Sigmoid colon (tissue), 7 donors: ENCODE results near the gene CASKIN1. TPM values are rescaled to one million over a fixed set of nuclear protein-coding genes. Genes with fewer than 3 reads are reported as not detected.

Experiments
- DNase-seq: peaks from one replicate; pipeline ENCODE4 v3.0.0-alpha.2; 2019
- H3K27ac ChIP-seq, 4 donors: fragments of 200-600 bp; sonication (generic); one replicate each; pipeline ENCODE4 v1.5.1; 2016 to 2019; ENCODE audit warnings: mild to moderate bottlenecking in 1 of 4
- H3K27me3 ChIP-seq, 3 donors: fragments of 200-600 bp; sonication (generic); one replicate each; pipeline ENCODE4 v1.5.1; 2019; ENCODE audit warnings: mild to moderate bottlenecking in 1 of 3
- H3K36me3 ChIP-seq, 4 donors: fragments of 200-600 bp; sonication (generic); one replicate each; pipeline ENCODE4 v1.5.1; 2016 to 2019
- H3K4me1 ChIP-seq, 4 donors: fragments of 200-600 bp; sonication (generic); one replicate each; pipeline ENCODE4 v1.5.1; 2017 to 2019
- H3K4me3 ChIP-seq, 4 donors: fragments of 200-600 bp; sonication (generic); one replicate each; pipeline ENCODE4 v1.5.1; 2017 to 2019; ENCODE audit warnings: mild to moderate bottlenecking in 2 of 4, moderate library complexity in 1 of 4
- H3K9me3 ChIP-seq, 4 donors: fragments of 200-600 bp in 3 of 4; sonication (generic) in 3 of 4; one replicate each; pipeline versions ENCODE4 v1.5.1 to v1.6.1; 2013 to 2019
- EP300 ChIP-seq, 4 donors: sonication (generic); formaldehyde crosslinking; IDR thresholded peaks; one replicate each; pipeline ENCODE4 v1.6.1; 2017; ENCODE audit warnings: antibody characterized with exemption in 4 of 4
- POLR2A ChIP-seq, 2 donors: fragments of 450-650 bp; IDR thresholded peaks; one replicate each; pipeline ENCODE4 v1.6.1; 2016; ENCODE audit warnings: antibody characterized with exemption in 2 of 2, mild to moderate bottlenecking in 2 of 2, moderate library complexity in 2 of 2
- POLR2AphosphoS5 ChIP-seq, 4 donors: sonication (generic); formaldehyde crosslinking; IDR thresholded peaks; one replicate each; pipeline ENCODE4 v1.6.1; 2017; ENCODE audit warnings: antibody characterized with exemption in 4 of 4
- WGBS, 2 donors: extraction: QIAGEN DNeasy Blood & Tissue Kit; methylation state at CpG; one replicate each; pipeline ENCODE4 v1.1.7; 2013; 5-methylcytosine and 5-hydroxymethylcytosine counted together
- intact Hi-C: fragments of 100-400 bp; cut with DNase I; formaldehyde crosslinking; loops from one replicate; pipeline ENCODE4 v1.15.1; 2023
- polyA plus RNA-seq, 3 donors: library from polyadenylated mRNA; stranded (reverse); fragments of 200-250 nt; gene quantifications; one replicate each; pipeline ENCODE4 v1.2.3, GENCODE V29; 2013
- total RNA-seq, 4 donors: library from RNA; depleted of rRNA; stranded (reverse); fragments of >200 nt; gene quantifications; one replicate each; pipeline ENCODE4 v1.1.0, GENCODE V29; 2016
- TF ChIP-seq, protein P1 (sequence below), 4 experiments: fragments of 450-650 bp in 3 of 4; fragments of 200-600 bp in 1 of 4; IDR thresholded peaks; one replicate each; pipeline ENCODE4 v1.5.1; 2016 to 2019; ENCODE audit warnings: antibody characterized with exemption in 4 of 4, mild to moderate bottlenecking in 3 of 4, moderate library complexity in 2 of 4
- donor health status: healthy with polysubstance abuse.
- donor health status: Bipolar disorder and iron deficiency.
- donor health status: healthy.

Gene CASKIN1
- total and polyA plus RNA-seq, 7 donors = under 0.01 to 0.55 (median 0.31) TPM; not detected in 1

DNA sequence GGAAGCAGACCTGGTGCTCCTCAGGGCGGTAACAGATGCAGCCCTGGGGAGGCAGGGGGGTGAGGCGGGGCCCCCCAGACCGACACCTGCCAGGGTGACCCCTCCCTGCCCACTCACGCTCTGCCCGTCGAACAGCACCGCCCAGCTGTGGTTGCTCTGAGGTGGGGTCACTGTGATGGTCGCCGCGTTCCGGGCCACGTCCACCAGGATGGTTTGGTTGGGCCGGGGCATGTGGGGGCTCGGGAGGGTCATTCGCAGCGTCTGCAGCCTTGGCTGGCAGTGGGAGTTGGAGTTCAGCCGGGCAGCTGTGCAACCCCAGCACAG, 13.6 kb upstream of the CASKIN1 start:
- no peak for TF ChIP-seq EP300 (IDR thresholded peaks at IDR 0.05)
- TF ChIP-seq, protein P1, sequence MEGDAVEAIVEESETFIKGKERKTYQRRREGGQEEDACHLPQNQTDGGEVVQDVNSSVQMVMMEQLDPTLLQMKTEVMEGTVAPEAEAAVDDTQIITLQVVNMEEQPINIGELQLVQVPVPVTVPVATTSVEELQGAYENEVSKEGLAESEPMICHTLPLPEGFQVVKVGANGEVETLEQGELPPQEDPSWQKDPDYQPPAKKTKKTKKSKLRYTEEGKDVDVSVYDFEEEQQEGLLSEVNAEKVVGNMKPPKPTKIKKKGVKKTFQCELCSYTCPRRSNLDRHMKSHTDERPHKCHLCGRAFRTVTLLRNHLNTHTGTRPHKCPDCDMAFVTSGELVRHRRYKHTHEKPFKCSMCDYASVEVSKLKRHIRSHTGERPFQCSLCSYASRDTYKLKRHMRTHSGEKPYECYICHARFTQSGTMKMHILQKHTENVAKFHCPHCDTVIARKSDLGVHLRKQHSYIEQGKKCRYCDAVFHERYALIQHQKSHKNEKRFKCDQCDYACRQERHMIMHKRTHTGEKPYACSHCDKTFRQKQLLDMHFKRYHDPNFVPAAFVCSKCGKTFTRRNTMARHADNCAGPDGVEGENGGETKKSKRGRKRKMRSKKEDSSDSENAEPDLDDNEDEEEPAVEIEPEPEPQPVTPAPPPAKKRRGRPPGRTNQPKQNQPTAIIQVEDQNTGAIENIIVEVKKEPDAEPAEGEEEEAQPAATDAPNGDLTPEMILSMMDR (IDR thresholded peaks at IDR 0.05) = no peak
- TF ChIP-seq POLR2AphosphoS5 (IDR thresholded peaks at IDR 0.05) = no peak
- TF ChIP-seq POLR2A (IDR thresholded peaks at IDR 0.05) = no peak
- H3K4me1 ChIP-seq = peaks cover 0 to 40% (median 37%) of the 10 kb centered on the region in 4 donors
- H3K9me3 ChIP-seq = no peaks in the 10 kb centered on the region
- no peak overlapping the region for H3K27ac ChIP-seq
- no peak overlapping the region for H3K4me3 ChIP-seq
- 91 to 94% methylated on average over 17 of the region's 17 CpGs for WGBS, 2 donors
- H3K36me3 ChIP-seq = peaks cover 13 to 39% (median 25%) of the 10 kb centered on the region in 4 donors
- no peaks in the 10 kb centered on the region for H3K27me3 ChIP-seq
- intact Hi-C loops = no loop called here
- no peak for DNase-seq

DNA sequence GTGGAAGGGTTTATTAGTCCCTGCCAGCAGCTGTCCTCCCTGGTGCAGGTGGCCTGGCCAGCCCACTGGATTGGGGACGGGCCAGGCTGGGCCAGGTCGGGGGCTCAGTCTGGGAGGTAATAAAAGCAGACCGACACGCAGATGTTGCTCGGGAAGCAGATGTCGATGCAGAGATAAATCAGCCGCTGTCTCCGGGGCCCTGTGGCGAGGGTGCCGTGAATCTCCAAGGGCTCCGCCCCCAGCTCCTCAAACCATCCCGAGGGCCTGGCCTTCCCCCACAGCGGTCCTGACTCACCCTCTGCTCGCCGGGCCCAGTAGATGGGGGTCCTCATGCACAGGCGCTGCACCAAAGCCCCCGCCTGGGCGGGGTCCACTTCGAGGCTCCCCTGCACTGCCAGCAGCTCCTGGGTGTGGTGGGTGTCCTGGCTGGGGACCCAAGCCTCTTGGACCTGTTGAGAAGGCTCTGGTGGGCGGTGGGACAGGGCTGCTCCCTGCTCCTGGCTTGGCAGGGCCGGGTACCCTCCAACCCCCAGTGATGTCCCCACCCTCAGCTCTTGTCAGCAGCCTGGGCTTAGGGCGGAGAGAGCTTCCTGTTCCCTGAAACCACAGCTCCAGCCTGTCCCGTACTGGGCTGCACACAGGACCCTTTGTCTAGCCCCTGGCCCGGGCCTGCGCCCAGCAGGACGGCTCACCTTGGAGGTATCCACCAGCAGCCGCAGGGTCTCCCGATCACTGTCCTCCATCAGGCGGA, 13.0 kb upstream of the CASKIN1 start:
- Histone ChIP-seq H3K4me1 (peaks cover 0 to 45% (median 42%) of the 10 kb centered on the region in 4 donors), H3K4me3 (no peak overlapping the region), H3K9me3 (no peaks in the 10 kb centered on the region), H3K27me3 (no peaks in the 10 kb centered on the region), H3K36me3 (peaks cover 13 to 39% (median 25%) of the 10 kb centered on the region in 4 donors), H3K27ac (no peak overlapping the region)
- intact Hi-C loops = loop anchor here (5.0 kb wide), 1 partner anchor 43 kb away; the partner anchor contains the start of gene ECI1
- 89 to 90% methylated on average over 29 of the region's 29 CpGs for WGBS, 2 donors
- no peak for DNase-seq
- TF ChIP-seq, protein P1 (IDR thresholded peaks at IDR 0.05) = no peak
- TF ChIP-seq EP300 (IDR thresholded peaks at IDR 0.05) (no peak), POLR2AphosphoS5 (IDR thresholded peaks at IDR 0.05) (no peak), POLR2A (IDR thresholded peaks at IDR 0.05) (no peak)

DNA sequence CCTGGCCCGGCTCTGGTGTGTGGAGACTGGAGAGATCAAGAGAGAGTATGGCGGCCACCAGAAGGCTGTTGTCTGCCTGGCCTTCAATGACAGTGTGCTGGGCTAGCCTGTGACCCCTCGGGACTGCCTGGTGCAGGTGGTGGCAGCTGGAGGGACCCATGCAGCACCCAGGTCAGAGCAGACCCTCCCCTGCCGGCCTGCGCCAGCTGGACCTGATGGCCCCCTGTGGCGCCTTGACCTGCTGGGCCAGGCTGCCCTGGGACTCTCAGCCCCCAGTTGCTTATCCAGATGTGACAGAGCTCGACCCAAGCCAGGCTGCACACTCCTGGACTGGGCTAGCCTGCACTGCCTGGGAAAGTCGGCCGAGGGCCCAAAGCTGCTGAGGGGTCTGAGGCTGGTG, 12.4 kb upstream of the CASKIN1 start:
- peaks cover 0 to 39% (median 38%) of the 10 kb centered on the region in 4 donors for H3K4me1 ChIP-seq
- H3K36me3 ChIP-seq = peaks cover 13 to 39% (median 25%) of the 10 kb centered on the region in 4 donors
- TF ChIP-seq EP300 (IDR thresholded peaks at IDR 0.05) = no peak
- TF ChIP-seq, protein P1 (IDR thresholded peaks at IDR 0.05) = no peak
- no peak for TF ChIP-seq POLR2AphosphoS5 (IDR thresholded peaks at IDR 0.05)
- TF ChIP-seq POLR2A (IDR thresholded peaks at IDR 0.05) = no peak
- DNase-seq = no peak
- H3K27ac ChIP-seq = no peak overlapping the region
- intact Hi-C loops = loop anchor here (5.0 kb wide), 1 partner anchor 44 kb away; the partner anchor contains the start of gene ECI1
- H3K4me3 ChIP-seq = no peak overlapping the region
- 94 to 95% methylated on average over 9 of the region's 9 CpGs for WGBS, 2 donors
- H3K27me3 ChIP-seq = no peaks in the 10 kb centered on the region
- H3K9me3 ChIP-seq = no peaks in the 10 kb centered on the region

DNA sequence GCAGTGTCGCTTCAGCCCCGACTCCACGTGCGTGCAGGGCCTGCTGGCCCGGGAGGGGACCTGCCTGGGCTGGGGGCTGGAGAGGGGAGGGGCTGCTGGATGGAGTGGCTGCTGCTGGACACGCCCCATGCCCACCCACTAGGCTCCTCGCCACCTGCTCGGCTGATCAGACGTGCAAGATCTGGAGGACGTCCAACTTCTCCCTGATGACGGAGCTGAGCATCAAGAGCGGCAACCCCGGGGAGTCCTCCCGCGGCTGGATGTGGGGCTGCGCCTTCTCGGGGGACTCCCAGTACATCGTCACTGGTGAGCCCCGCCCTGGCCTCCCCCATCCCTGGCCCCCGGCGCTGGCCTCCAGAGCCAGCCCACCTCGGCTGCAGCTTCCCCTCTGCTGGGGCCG, 11.9 kb upstream of the CASKIN1 start:
- 85 to 90% methylated on average over 23 of the region's 23 CpGs for WGBS, 2 donors
- Histone ChIP-seq H3K36me3 (peaks cover 13 to 39% (median 25%) of the 10 kb centered on the region in 4 donors), H3K4me1 (peaks cover 0 to 35% (median 33%) of the 10 kb centered on the region in 4 donors), H3K9me3 (no peaks in the 10 kb centered on the region), H3K4me3 (no peak overlapping the region), H3K27me3 (no peaks in the 10 kb centered on the region), H3K27ac (no peak overlapping the region)
- intact Hi-C loops = loop anchor here (5.0 kb wide), 1 partner anchor 44 kb away; the partner anchor contains the start of gene ECI1
- DNase-seq = no peak
- TF ChIP-seq, protein P1 (IDR thresholded peaks at IDR 0.05) = no peak
- TF ChIP-seq POLR2A (IDR thresholded peaks at IDR 0.05) (no peak), POLR2AphosphoS5 (IDR thresholded peaks at IDR 0.05) (no peak), EP300 (IDR thresholded peaks at IDR 0.05) (no peak)
